Uterus (tissue), 2 donors: Measurements from ENCODE around the gene CGB1.

Experiments used
- CTCF ChIP-seq, 4 experiments: fragments of 200-600 bp in 2 of 4; fragments of 450-650 bp in 2 of 4; sonication (generic) in 2 of 4; IDR thresholded peaks; one replicate each; pipeline ENCODE4 v1.5.1; 2016 to 2019; ENCODE audit warnings: antibody characterized with exemption in 4 of 4, mild to moderate bottlenecking in 2 of 4, moderate library complexity in 1 of 4
- POLR2A ChIP-seq, 2 donors: fragments of 450-650 bp; IDR thresholded peaks; one replicate each; pipeline ENCODE4 v1.6.1; 2016; ENCODE audit warnings: antibody characterized with exemption in 2 of 2, mild to moderate bottlenecking in 1 of 2, moderate library complexity in 1 of 2

- TF ChIP-seq CTCF (IDR thresholded peaks at IDR 0.05): no peak
- no peak for TF ChIP-seq POLR2A (IDR thresholded peaks at IDR 0.05)
These were observed 26.2 kb downstream of the CGB1 start for GRCh38 chr19:49010453-49010852.
